ENCODE measurements around the gene BLTP1. TPM values are rescaled to one million over a fixed set of nuclear protein-coding genes. Genes with fewer than 3 reads are reported as not detected.

The BLTP1 gene, protein sequence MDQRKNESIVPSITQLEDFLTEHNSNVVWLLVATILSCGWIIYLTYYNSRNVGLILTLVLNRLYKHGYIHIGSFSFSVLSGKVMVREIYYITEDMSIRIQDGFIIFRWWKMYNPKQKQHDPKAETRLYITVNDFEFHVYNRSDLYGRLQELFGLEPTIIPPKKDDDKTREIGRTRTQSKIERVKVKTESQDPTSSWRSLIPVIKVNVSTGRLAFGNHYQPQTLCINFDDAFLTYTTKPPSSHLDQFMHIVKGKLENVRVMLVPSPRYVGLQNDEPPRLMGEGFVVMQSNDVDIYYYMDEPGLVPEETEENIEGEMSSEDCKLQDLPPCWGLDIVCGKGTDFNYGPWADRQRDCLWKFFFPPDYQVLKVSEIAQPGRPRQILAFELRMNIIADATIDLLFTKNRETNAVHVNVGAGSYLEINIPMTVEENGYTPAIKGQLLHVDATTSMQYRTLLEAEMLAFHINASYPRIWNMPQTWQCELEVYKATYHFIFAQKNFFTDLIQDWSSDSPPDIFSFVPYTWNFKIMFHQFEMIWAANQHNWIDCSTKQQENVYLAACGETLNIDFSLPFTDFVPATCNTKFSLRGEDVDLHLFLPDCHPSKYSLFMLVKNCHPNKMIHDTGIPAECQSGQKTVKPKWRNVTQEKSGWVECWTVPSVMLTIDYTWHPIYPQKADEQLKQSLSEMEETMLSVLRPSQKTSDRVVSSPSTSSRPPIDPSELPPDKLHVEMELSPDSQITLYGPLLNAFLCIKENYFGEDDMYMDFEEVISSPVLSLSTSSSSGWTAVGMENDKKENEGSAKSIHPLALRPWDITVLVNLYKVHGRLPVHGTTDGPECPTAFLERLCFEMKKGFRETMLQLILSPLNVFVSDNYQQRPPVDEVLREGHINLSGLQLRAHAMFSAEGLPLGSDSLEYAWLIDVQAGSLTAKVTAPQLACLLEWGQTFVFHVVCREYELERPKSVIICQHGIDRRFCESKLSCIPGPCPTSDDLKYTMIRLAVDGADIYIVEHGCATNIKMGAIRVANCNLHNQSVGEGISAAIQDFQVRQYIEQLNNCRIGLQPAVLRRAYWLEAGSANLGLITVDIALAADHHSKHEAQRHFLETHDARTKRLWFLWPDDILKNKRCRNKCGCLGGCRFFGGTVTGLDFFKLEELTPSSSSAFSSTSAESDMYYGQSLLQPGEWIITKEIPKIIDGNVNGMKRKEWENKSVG (N-terminal part only)
- total RNA-seq: 260 TPM

DNA sequence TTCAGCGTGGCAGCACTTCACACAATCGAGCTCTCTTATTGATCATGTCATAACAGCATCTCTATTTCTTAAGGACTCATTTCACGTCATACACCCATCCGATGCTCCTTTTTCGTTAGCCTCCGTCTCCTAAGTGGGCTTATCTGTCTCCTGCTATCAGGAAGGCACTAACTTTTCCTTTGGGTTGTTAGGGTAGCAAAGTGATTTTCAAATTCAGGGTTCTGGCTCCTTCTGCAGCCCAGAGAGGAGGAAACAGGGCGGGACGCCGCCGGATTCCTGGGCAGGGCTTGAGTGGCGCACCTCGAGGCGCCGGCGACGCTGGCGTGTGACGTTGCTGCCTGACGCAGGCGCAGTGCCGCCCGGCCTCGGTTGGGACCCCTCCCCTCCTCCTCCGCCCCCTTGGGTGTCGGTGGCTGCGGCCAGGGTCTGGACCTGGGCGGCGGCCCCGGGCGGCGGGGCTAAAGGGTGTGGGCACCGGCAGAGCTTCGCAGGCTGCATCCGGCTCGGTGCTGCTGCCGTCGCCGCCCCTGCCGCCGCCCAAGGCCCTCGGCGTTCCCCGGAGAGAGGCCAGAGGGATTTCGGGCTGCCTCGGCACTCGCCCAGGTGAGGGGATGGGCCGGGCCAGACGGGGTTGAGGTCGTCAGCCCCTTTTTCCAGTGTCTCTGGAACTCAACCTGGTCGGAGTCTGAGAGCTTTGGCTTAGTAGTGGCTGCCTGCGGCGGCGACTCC, at the start of gene BLTP1:
Gene BLTP1, plus strand, starts transcription at position 350 of the 729 bp plus-strand sequence. CDS start 18,317 bp downstream, outside the sequence.

Other genes with a start within 250 kb of the BLTP1 start
- 14.5 TPM for gene TRPC3, start 200.3 kb upstream of the BLTP1 start, total RNA-seq
- gene ADAD1, start 226.7 kb downstream of the BLTP1 start, total RNA-seq: not detected